GM21447 (cell line): ENCODE results near the gene EFCAB6.
"Not testable (repeated sequence)": the region's sequence is repeated elsewhere in the genome, so short reads cannot be mapped to it uniquely, and the experiment has no call there.

ENCODE experiments used
- ATAC-seq: cut with Tn5 transposase; IDR thresholded peaks from one replicate; pipeline ENCODE4 v1.9.1; 2021; ENCODE audit not compliant: unreplicated experiment

EFCAB6 gene

DNA sequence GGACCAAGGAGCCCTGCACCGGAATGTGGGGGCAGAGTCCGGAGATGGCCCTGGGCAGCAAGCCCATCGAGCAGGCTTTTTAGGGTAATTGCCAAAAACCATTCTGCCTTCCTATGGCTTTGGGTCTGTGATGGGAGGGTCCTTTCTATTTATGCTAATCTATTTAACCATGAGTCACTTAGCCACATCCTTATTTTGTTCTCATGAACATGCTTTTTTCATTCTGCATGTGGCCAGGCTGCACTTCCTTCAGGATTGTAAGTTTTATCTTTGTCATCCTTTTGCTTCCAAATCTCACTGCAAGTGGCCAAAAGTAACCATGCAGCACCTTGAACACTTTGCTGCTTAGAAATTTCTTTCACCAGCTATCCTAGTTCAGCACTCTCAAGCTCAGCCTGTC lies 88.3 kb downstream of the EFCAB6 start:
- ATAC-seq: no peak

DNA sequence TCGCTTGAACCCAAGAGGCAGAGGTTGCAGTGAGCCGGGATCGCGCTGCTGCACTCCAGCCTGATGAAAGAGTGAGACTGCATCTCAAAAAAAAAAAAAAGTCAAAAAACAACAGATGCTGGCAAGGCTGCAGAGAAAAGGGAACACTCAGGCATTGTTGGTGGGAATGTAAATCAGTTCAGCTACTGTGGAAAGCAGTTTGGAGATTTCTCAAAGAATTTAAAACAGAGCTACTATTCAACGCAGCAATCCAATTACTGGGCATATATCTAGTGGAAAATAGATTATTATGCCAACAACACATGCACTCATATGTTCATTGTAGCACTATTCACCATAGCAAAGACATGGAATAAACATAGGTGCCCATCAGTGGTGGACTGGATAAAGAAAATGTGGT lies 89.7 kb downstream of the EFCAB6 start:
- ATAC-seq: no peak

DNA sequence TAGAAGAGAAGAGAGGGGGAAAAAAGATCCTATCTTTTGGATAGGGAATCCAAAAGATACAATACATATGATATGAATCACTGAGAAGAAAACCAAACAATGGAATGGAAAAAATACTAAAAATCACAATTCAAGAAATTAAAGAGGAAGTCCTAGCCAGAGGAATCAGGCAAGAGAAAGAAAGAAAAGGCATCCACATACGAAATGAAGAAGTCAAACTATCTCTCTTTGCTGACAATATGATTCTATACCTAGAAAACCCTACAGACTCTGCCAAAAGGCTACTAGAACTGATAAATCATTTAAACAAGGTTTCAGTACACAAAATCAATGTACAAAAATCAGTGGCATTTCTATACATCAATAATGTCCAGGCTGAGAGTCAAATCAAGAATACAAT lies 91.4 kb downstream of the EFCAB6 start:
- ATAC-seq: no peak

DNA sequence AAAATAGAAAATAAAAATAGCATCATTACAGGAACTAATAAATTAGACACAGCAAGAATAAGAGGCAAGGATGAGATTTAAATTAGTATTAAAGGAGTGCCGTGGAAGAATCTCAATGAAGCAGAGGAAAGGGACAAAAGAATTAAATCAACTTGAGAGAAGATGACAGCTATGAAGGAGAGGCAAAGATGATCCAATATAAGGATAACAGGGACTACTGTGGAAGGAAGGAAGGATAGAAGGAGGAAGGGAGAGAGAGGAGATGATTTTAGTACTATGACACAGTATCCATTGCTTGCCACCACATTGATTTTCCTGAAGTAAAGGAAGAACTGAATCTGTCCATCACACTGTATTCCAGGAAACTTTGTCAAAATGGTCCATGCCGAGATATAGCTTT lies 98.0 kb downstream of the EFCAB6 start:
- ATAC-seq: no peak

DNA sequence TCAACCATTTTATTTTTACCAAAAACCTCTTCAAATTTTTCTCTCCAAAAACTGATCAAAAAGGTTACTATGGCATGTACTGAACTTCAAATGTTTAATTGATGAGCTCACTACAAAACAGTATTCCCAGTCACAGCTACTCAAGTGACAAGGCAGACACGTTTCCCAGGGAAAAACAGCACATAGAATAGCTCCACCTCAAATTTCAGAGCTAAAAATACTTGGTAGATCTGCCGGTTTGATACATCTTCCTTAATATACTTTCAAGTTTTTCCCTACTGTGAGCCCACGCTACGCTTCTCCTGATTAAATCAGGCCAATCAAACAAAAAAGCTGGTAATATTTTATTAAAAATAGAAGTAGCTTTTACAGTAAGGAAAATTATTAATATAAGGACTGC lies 100.4 kb downstream of the EFCAB6 start:
- ATAC-seq: no peak

DNA sequence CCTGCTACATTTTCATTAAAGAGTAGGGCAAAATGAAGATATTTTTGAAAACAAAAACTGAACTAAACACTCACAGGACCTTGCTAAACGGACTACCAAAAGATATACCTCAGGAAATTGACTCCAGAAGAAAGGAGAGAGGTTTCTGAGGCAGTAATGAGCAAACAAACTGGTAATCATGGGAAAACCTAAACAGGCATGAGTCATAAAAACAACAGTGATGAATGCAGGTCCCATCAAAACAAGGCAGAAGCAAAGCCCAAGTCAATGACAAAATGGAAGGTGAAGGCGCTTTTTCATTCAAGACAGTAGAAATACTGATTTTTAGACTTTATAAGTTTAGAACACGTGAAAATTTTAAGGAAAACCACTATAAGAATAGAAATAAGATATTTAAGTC lies 104.5 kb downstream of the EFCAB6 start:
- no peak for ATAC-seq

DNA sequence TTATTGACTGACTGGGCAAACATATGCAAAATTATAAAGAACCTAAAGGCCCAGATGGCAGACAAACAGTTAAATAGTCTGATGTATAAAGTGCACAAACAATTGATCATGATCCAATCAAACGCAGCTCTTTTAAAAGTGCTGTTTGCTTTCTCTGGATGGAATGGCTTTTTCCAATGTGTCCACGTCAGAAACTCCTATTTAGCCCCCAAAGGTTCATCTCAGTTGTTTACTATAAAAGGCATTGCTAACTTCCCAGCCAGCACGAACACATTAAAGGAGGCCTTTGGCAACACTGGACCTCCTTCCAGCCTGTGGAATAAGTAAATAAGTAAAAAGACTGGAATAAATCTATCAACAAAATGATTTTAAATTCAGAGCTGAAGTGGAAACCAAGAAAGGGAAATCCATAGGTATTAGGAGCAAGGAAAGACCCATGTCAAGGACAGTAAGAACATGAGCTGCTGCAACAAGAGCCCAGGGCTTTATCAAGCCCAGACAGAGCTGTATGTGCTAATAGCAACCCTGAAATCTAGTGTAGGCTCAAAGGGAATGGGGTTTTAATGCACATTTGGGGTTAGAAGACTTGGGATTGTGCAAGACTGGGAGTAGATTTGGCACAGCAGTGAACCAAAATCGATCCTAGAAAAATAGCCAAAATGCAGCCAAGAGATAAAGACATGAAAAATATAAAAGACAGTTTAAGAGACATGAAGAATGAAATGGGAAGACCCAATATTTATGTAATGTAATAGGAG lies 105.4 kb downstream of the EFCAB6 start:
- ATAC-seq: no peak

DNA sequence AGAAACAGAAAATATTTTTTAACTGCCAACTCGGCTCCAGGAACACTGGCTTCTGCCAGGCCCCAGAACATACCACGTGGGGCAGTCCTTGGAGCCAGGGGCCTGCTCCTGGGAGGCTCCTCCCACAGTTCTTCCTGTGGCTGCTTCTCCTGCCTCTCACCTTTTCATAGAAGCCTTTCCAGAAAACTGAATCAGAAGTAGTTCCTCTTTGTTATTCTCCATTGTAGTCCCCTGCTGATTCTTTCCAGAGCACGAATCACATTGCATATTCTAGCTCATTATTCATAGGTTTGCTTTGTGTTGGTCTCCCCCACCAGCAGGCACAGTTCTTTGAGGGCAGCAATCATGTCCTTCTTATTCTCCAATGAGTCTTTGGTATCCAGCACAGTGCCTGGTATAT lies 106.0 kb downstream of the EFCAB6 start:
- no peak for ATAC-seq

DNA sequence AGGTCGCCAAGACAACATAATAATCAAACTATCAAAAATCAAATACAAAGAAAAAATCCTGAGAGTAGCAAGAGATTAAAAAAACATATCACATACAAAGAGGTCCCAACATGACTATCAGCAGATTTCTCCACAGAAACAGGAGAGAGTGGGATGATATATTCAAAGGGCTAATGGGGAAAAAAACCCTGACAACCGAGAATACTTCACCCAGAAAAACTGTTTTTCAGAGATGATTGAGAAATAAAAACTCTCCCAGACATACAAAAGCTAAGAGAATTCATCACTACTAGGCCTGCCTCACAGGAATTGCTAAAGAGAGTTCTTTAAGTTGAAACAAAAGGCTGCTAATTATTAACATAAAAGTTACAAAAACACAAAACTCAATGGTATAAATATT lies 108.1 kb downstream of the EFCAB6 start:
- no peak for ATAC-seq

DNA sequence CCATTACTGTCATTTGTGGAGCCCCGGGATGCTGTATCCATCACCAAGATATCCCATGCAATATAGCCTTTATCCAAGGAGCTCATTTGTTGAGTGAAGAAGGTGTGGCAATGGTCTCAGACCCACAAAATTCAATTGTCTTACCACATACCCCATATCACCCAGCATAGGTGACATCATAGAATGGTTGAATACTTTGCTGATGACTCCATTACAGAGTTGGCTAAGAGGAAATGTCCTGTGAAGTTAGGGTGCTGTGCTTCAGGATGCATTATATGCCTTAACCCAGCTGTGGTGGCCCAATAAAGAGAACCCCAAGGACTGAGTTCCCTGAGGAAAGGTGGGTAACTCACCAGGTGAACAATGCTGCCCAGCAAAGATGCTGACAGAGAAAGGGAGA lies 113.7 kb downstream of the EFCAB6 start:
- ATAC-seq: no peak

DNA sequence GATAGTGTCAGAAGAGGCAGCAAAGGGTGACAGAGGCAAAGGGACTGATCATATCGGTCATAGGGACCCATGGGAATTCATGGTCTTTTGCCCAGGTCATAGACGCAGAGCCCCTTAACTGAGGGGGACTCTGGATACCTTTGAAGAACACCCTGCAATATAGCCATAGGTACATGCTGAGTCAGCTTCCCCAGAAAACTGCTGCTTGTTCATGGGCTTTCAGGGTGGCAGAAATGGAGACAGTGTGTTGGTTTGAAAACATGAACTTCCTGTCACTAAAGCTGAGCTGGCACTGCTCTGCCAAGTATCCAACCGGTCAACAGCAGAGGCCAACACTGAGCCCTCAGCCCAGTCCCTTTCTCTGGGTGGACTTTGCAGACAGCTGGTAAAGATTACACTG lies 114.2 kb downstream of the EFCAB6 start:
- no peak for ATAC-seq

DNA sequence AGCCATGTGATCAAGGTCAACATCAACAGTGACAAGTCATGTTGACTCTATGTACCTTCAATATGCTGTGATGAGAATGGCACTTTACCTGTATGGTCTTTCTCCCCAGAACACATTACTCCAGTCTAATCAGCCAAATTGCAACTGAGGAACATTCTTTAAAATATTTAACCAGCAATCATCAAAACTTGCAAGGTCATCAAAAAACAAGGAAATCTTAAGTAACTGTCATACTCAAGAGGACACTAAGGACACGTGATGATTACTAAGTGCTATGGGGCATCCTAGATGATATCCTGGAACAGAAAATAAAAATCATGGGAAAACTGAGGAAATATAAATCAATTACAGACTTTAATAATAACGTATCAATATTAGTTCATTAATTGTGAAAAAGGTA lies 118.9 kb downstream of the EFCAB6 start:
- ATAC-seq: no peak

DNA sequence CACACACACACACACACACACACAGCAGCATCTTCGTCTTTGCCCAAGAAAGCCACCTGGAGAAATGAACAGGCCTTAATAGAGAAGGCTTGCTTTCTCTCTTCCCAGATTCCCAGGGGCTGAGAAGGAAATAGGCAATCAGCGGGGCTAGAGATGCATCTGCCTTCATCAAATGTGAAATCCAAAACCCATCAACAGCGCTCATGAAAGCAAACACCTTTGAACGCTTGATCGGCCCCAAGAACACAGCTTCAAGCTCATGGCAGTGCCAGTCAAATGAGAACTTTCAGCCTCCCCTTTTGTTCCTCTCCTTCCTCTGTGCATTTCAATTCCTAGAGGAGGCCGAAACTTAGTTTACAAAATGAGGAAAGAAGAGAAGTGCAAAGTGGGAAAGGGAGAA lies 122.7 kb downstream of the EFCAB6 start:
- no peak for ATAC-seq

DNA sequence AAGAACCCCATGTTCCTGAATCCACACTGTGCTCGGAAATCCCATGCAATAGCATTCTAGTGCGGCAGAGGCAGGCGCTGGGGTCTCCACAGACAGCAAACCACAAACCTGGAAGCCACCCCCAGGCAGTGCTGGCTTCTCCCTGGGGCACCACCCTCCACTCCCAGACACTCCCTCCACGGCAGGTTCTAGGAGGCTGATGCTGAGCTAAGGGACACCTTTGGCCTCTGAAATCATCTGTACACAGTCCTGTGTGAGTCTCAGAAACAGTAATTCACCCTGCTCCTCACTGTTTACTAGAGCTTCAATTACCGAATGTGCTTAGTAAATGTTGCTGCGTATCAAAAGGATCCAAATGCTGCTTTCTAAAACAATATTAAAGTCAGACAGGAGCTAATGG lies 129.3 kb downstream of the EFCAB6 start:
- ATAC-seq: no peak

DNA sequence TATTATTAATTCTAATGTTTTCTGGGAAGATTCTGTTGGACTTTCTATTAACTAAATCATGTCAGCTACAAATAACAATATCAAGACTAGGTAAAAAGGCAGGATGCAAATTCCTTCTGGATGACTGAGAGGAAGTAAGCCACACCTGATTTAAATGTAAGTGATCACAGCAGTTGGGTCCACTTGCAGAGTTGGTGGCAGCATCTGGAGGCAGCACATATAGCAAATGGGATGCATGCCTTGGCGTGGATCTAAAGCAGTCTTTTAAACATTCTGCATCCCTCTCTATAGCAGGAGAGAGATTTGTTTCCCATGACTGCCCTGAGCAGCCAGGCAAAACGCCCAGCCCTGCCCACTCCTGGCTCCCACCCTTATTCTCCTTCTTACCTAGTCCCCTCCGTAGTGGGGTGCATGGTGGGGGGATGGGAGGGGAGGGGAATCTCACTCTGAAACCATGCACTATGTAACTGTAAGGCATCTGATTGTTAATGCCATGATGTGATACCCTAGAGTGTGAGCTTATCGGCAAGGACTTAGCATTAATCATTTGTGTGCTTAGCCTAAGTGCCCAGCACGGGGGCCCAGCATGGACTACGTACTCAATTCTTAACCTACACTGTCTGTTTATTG lies 130.3 kb downstream of the EFCAB6 start:
- no peak for ATAC-seq

DNA sequence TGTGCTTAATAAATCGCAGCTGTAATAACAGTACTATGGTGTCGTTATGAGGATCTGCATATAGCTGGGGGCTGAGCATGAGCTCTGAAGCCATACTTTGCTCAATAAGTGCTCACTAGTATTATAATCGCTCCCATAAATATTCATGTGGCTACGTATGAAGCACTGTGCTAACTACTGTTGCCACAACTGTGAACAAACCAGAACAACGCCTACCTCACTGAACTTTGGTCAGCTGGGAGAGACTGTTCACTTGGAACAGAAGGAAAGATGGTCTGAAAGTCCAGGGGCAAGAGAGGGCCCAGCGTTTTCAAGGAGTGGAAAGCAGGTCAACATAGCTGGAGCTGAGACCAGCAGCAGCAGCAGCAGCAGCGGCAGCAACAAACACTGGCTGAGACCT lies 141.6 kb downstream of the EFCAB6 start:
- no peak for ATAC-seq

DNA sequence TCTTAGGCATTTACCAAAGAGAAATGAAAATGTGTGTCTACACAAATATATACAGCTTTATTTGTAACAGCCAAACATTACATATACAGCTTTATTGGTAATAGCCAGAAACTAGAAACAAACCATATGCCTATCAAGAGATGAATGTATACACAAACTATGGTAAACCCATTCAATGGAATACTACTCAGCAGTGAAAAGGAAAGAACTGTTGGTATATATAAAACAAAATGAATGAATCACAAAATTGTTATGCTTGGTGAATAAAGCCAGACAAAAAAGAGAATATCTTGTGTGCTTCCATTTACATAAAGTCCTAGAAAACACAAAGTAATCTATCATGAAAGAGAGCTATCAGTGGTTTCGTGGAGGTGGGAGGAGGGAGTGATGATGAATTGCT lies 142.9 kb downstream of the EFCAB6 start:
- no peak for ATAC-seq

DNA sequence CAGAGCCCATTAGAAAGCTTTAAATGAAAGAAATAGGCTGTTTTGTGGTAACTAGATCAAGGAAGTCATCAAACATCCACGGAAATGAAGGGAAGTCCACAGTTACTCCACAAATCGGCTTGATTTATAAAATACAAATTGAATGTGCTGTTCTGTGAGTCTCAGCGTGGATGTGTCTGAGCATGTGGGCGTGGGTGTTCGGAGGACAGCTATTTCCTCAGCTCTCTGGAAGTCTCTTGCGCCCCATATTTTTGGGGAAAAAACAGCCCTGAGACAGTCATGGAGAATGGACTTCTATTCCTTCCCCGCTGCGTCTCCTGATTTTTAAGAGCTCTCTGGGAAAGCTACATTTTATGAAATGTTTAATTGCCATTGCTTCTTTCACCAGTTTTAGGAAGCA lies 144.4 kb downstream of the EFCAB6 start:
- ATAC-seq: no peak

DNA sequence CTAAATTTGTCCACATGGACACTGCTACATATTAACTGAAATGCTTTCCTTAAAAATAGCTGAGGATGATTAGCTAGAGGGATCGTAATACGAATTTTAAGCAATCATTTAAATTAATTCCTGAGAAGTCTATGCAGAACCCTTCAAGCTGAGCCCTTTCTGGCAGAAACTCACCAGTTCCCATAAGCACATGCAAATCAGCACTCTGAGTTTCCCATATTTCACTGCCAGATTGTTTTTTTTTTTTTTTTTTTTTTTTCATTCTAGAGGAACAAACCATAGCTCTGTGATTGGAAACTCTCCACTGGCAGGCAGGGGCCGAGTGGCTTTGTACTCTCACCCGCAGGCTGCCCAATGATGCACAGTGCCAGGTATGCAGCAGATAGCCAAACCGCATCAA lies 145.6 kb downstream of the EFCAB6 start:
- ATAC-seq: no peak

DNA sequence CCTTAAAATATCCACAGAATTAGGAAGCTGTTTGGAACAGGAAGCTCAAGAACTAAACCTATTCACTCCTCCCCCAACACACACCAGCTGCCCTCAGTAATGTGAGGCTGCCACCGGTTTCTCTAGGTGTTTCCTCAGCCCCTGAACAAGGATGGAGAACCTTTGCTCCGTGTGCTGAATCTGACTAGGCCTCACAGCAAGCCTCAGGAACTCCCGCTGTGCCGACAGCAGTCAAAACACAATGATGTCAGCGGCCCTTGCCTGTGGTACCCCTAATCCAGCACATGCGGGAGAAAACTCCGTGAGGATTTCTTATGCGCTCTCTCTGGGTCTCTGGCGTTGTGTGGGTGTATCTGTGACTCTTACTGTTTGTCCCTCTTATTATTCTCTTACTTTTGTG lies 153.3 kb downstream of the EFCAB6 start:
- ATAC-seq: no peak

DNA sequence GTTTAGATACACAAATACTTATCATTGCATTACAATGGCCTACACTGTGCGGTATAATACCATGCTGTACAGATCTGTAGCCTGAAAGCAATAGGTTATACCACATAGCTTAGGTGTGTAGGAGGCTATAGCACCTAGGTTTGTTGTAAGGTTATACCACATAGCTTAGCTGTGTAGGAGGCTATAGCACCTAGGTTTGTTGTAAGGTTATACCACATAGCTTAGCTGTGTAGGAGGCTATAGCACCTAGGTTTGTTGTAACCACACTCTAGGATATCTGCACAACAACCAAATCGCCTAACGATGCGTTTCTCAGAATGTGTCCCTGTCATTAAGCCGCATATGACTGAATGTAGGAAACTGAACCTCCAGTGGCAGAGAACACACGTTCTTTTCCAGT lies 155.5 kb downstream of the EFCAB6 start:
- ATAC-seq: not testable (repeated sequence)

DNA sequence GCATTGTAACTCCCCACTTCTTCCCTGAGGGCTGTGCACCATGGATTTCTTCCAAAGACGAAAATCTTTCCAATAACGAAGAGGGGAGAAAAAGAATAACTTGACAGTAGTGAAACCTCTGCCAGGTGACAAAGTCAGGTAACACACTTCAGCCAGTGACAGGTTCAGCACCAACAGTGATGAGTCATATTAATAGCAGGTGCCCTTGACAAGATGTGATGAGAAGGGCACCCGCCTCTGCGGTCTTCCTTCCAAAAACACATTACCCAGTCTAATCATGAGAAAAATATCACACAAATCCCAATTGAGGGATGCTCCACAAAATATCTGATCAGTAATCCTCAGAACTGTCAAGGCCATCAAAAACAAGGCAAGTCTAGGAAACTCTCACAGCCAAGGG lies 157.8 kb downstream of the EFCAB6 start:
- no peak for ATAC-seq

DNA sequence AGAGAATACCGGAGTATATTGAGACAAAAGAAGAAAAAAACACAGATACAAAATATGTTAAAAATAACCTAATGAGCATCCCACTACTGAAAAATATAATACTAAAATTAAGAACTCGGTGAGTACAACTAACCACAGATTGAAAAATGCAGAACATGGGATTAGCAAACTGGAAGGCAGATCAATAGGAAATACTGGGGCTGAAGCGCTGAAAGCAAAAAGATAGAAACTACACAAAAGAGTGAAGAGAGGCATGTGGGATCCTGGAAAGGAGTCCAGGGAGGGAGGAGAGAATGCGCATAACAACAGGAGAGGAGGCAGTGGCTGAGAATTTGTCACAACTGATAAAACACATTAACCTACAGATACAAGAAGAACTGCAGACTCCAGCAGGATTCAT lies 159.3 kb downstream of the EFCAB6 start:
- no peak for ATAC-seq
